ENCODE data around the gene FAF1.

Gene FAF1

DNA sequence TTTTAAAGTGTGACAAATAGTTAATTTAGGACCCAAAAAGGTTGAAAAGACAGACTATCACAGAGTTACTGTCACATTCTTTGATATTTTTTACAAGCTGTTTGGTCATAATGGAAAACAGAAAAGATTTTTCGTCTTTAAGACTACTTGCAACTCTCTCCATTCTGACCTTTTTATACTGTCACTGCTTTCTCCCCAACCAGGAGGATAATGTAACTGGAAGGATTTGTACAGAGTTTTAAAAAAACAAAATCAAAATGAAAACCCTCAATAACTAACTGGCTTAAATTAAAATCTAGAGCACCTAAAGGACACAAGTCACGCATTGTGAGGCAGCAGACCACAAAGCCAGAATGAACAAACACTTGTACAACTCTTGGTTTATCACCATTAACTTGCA lies 257.7 kb downstream of the FAF1 start:
- Histone ChIP-seq H3K27ac (no peak overlapping the region), H3K4me3 (no peak overlapping the region)
- no peak for TF ChIP-seq CTCF (IDR thresholded peaks at IDR 0.05)
- DNase-seq (ENCODE audit: low spot score): no peak

DNA sequence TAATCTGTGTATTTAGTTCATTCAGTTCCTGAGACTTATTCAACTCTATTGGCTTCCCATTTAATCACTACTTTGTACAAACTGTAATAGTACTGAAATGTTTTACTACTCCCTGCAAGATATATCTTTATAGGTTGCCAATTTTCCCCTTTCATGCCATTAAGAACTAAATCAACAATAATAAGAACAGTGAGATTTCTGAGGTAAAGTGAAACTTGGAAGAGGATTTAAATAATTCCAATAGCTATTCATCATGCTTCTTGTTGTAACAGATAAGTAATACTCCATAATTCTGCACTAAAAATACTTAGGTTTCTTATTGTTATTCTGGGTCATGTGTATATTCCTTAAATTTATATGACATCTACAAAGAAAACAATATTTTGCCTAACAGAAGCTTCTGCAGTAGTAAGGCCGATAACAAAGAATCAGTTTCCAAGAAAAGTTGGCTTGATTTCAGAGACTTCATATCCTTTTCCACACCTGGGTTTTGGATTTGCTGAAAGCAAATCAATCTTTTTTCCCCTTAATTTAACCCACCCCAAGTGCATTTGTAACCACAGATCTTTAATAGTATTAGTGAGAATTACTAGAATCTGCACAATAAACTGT lies 258.3 kb downstream of the FAF1 start:
- Histone ChIP-seq H3K27ac (no peak overlapping the region), H3K4me3 (no peak overlapping the region)
- no peak for TF ChIP-seq CTCF (IDR thresholded peaks at IDR 0.05)
- DNase-seq (ENCODE audit: low spot score): no peak

GRCh38 chr1:50700621-50701020 lies 259.4 kb downstream of the FAF1 start:
- no peak overlapping the region for H3K4me3 ChIP-seq
- no peak for TF ChIP-seq CTCF (IDR thresholded peaks at IDR 0.05)
- no peak overlapping the region for H3K27ac ChIP-seq
- no peak for DNase-seq (ENCODE audit: low spot score)

DNA sequence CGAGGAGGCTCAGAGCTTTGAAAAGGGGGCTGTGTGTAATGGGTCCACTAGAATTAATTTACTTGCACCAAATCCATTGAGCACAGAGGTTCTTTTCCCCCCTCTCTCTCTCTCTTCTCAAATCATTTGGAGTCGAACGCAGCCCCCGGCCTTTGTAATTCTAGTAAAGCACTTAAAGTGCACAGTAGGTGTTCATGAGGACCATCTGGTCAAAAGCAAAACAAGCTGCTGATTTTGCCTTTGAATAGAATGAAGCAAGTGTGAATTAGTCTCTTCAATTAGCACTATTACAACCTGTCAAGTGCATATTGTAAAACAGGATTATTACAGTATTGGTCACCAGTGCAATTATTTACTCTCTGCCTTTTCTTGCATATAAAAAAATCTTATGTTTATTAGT lies 259.9 kb downstream of the FAF1 start:
- TF ChIP-seq CTCF (IDR thresholded peaks at IDR 0.05): no peak
- H3K4me3 ChIP-seq: no peak overlapping the region
- no peak overlapping the region for H3K27ac ChIP-seq
- no peak for DNase-seq (ENCODE audit: low spot score)

- no peak for DNase-seq (ENCODE audit: low spot score)
- Histone ChIP-seq H3K27ac (no peak overlapping the region), H3K4me3 (no peak overlapping the region)
- no peak for TF ChIP-seq CTCF (IDR thresholded peaks at IDR 0.05)
These were observed 260.3 kb downstream of the FAF1 start for GRCh38 chr1:50699795-50700194.

- no peak overlapping the region for H3K4me3 ChIP-seq
- H3K27ac ChIP-seq: no peak overlapping the region
- no peak for DNase-seq (ENCODE audit: low spot score)
- TF ChIP-seq CTCF (IDR thresholded peaks at IDR 0.05): no peak
These were observed 262.3 kb downstream of the FAF1 start for GRCh38 chr1:50697440-50698421.

All from coronary artery (tissue), 2 donors.